Measurements from ENCODE around the gene CTNNA2. TPM values are rescaled to one million over a fixed set of nuclear protein-coding genes. Genes with fewer than 3 reads are reported as not detected.
A peak's percentile ranks its signal among the peaks of the same experiment; 100 is the strongest.

CTNNA2 gene
- total and polyA plus RNA-seq, 8 donors: 0.28 to 5.7 (median 0.44) TPM; not detected in 4

DNA sequence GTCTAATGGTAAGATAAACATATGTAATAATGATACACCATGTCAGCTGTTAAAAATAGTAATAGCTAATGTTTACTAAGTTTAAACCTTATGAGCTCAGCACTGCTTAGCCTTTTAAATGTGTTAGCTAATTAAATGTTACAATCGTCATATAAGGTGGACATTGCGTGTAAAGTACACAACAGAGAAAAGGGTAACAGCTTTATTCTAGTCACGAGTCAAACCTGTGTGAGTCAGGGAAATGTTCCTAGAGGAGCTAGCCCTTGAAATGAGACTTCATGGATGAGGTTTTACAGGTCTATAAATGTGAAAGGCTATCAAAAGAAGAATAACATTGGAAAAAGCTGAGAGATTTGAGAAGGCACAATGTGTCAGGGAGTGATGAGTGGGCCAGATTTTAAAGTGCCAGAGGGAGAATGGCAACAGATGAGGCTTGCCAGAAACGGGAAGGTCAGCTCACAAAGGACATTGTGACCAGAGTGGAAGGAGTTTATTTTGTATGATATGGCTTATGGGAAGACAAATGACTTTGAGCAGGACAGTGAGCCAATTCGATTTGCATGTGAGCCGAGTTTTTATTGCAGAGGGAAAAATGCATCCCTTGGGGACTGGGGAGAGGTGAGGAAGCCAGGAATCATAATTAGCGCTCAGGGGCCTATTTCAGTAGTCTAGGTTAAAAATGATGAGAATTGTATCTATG is 276.3 kb downstream of the CTNNA2 start:
- H3K27ac ChIP-seq: peak overlapping the region in 3 of 5 donors; percentile 46 to 70 (median 67)

DNA sequence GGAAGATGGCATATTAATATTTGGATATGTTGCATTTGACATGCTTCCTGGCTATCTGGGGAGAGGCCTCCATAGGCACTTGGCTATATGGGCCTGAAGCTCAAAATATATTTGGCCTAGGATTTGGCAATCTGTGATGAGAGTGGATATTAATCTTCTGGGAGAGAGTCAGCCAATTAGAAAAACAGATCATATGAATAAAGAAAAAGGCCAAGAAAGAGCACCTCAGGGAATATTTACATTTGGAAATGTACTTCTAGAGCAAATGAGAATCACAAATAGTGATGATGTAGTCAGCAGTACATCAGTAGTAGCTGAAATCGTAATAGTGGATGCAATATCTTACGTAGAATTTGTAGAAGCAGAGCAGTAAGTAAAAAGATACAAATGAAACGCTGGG is 277.0 kb downstream of the CTNNA2 start:
- no peaks in the 10 kb centered on the region for H3K36me3 ChIP-seq
- intact Hi-C loops (cut with DNase I; ENCODE audit: low total_unique reads): no loop called here
- TF ChIP-seq POLR2A (IDR thresholded peaks at IDR 0.05) (no peak), EP300 (IDR thresholded peaks at IDR 0.05) (no peak)
- WGBS, 5 donors: 75 to 88% (median 85%) methylated on average over 3 of the region's 3 CpGs
- H3K9me3 ChIP-seq: no peaks in the 10 kb centered on the region
- no peak overlapping the region for H3K4me3 ChIP-seq
- DNase-seq: peak in 1 of 2 donors; percentile 10
- H3K4me1 ChIP-seq: peaks cover 0 to 15% (median 6%) of the 10 kb centered on the region in 4 donors
- H3K27me3 ChIP-seq: no peaks in the 10 kb centered on the region
- H3K27ac ChIP-seq: peak overlapping the region in 2 of 5 donors; percentile 46 to 70

More for the DNA sequence above, 276.3 kb downstream of the CTNNA2 start:
- intact Hi-C loops (cut with DNase I; ENCODE audit: low total_unique reads): no loop called here
- no peak for TF ChIP-seq EP300 (IDR thresholded peaks at IDR 0.05)
- TF ChIP-seq POLR2AphosphoS5 (IDR thresholded peaks at IDR 0.05): no peak
- TF ChIP-seq, protein P1, sequence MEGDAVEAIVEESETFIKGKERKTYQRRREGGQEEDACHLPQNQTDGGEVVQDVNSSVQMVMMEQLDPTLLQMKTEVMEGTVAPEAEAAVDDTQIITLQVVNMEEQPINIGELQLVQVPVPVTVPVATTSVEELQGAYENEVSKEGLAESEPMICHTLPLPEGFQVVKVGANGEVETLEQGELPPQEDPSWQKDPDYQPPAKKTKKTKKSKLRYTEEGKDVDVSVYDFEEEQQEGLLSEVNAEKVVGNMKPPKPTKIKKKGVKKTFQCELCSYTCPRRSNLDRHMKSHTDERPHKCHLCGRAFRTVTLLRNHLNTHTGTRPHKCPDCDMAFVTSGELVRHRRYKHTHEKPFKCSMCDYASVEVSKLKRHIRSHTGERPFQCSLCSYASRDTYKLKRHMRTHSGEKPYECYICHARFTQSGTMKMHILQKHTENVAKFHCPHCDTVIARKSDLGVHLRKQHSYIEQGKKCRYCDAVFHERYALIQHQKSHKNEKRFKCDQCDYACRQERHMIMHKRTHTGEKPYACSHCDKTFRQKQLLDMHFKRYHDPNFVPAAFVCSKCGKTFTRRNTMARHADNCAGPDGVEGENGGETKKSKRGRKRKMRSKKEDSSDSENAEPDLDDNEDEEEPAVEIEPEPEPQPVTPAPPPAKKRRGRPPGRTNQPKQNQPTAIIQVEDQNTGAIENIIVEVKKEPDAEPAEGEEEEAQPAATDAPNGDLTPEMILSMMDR (IDR thresholded peaks at IDR 0.05): no peak
- TF ChIP-seq POLR2A (IDR thresholded peaks at IDR 0.05): no peak
- Histone ChIP-seq H3K36me3 (no peaks in the 10 kb centered on the region), H3K4me3 (no peak overlapping the region), H3K9me3 (no peaks in the 10 kb centered on the region), H3K4me1 (peaks cover 0 to 15% (median 6%) of the 10 kb centered on the region in 4 donors), H3K27me3 (no peaks in the 10 kb centered on the region)
- DNase-seq: peak in 1 of 2 donors; percentile 40
- WGBS, 5 donors: 44 to 60% (median 50%) methylated on average over 7 of the region's 7 CpGs

DNA sequence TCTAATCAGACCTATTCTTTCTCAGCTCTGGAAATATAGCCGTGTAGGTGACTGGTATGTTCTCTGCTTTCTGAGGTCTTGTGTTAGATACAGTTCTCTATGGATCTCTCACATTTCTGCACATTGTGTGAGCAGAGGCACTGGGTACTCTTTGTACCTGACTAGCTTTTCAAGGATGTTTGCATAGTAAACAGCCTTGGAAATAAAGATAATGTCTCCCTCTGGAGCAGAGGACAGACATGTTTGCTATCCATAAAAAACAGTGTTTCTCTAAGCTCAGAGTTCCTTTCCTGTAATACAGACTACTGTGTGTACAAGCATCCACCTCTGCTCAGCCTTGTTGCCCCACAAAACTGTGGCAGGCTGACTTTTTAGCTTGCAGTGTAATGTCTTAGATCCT is 279.2 kb downstream of the CTNNA2 start:
- Histone ChIP-seq H3K36me3 (no peaks in the 10 kb centered on the region), H3K4me3 (no peak overlapping the region), H3K27me3 (no peaks in the 10 kb centered on the region), H3K4me1 (peaks cover 0 to 15% (median 6%) of the 10 kb centered on the region in 4 donors), H3K9me3 (no peaks in the 10 kb centered on the region), H3K27ac (peak overlapping the region in 2 of 5 donors; percentile 23 to 58)
- intact Hi-C loops (cut with DNase I; ENCODE audit: low total_unique reads): no loop called here
- DNase-seq: peak in 1 of 2 donors; percentile 5
- 34 to 50% (median 45%) methylated on average over 1 of the region's 1 CpG for WGBS, 5 donors
- TF ChIP-seq POLR2A (IDR thresholded peaks at IDR 0.05) (no peak), EP300 (IDR thresholded peaks at IDR 0.05) (no peak), POLR2AphosphoS5 (IDR thresholded peaks at IDR 0.05) (no peak)
- TF ChIP-seq, protein P1 (IDR thresholded peaks at IDR 0.05): no peak

DNA sequence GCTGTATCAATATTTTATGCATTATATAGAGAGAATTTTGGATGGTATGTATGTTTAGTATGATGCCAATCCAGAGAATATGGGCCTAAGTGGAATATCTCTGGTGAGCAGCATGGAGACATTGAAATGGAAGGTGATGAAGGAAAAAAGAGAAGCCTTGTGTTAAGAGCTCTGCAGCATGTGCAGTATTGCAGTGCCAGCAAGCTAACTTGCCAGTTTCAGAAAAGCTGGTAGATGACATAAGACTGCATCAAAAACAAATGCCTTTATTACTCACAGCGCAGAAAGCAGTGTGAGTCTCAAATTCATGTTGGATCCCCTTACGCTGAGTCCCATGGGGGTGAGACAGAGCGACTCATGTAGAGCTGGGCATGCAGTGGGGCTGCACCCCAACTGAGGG is 280.2 kb downstream of the CTNNA2 start:
- intact Hi-C loops (cut with DNase I; ENCODE audit: low total_unique reads): no loop called here
- TF ChIP-seq, protein P1 (IDR thresholded peaks at IDR 0.05): no peak
- TF ChIP-seq POLR2A (IDR thresholded peaks at IDR 0.05): no peak
- no peak for TF ChIP-seq POLR2AphosphoS5 (IDR thresholded peaks at IDR 0.05)
- TF ChIP-seq EP300 (IDR thresholded peaks at IDR 0.05): no peak
- DNase-seq: no peak
- peaks cover 0 to 14% (median 6%) of the 10 kb centered on the region in 4 donors for H3K4me1 ChIP-seq
- 91 to 98% (median 95%) methylated on average over 3 of the region's 3 CpGs for WGBS, 5 donors
- no peak overlapping the region for H3K27ac ChIP-seq
- no peaks in the 10 kb centered on the region for H3K36me3 ChIP-seq
- H3K27me3 ChIP-seq: no peaks in the 10 kb centered on the region
- no peak overlapping the region for H3K4me3 ChIP-seq
- H3K9me3 ChIP-seq: no peaks in the 10 kb centered on the region

DNA sequence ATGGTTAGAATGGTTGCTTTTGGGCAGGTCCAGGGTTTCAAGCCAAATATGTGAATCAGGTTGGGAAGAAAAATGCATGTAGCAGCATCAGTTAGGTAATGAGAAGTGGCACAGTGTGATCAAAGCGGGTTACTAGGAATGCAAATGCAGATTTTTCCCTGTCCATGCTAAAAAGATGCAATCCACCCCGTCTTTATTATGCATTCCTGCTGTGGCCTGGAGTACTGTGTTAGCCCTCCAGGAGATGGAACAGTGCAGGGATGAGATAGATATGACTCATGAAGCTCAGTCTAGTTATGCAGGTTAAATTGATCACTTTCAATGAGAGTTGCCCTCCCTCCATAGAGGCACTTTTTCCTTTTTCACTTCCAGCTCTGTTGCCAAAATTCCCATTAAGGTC is 283.8 kb downstream of the CTNNA2 start:
- Histone ChIP-seq H3K9me3 (no peaks in the 10 kb centered on the region), H3K4me3 (no peak overlapping the region), H3K4me1 (no peaks in the 10 kb centered on the region), H3K27ac (no peak overlapping the region), H3K36me3 (no peaks in the 10 kb centered on the region), H3K27me3 (no peaks in the 10 kb centered on the region)
- no peak for TF ChIP-seq POLR2AphosphoS5 (IDR thresholded peaks at IDR 0.05)
- TF ChIP-seq EP300 (IDR thresholded peaks at IDR 0.05): no peak
- TF ChIP-seq, protein P1 (IDR thresholded peaks at IDR 0.05): no peak
- TF ChIP-seq POLR2A (IDR thresholded peaks at IDR 0.05): no peak
- no peak for DNase-seq
- WGBS, 5 donors: 77 to 94% (median 85%) methylated on average over 2 of the region's 2 CpGs
- intact Hi-C loops (cut with DNase I; ENCODE audit: low total_unique reads): no loop called here
